ENCODE data around the gene UBE2E2. TPM values are rescaled to one million over a fixed set of nuclear protein-coding genes. Genes with fewer than 3 reads are reported as not detected.

Gene UBE2E2
- polyA plus RNA-seq, 1 donor from 2014 or later = 19.8 TPM

DNA sequence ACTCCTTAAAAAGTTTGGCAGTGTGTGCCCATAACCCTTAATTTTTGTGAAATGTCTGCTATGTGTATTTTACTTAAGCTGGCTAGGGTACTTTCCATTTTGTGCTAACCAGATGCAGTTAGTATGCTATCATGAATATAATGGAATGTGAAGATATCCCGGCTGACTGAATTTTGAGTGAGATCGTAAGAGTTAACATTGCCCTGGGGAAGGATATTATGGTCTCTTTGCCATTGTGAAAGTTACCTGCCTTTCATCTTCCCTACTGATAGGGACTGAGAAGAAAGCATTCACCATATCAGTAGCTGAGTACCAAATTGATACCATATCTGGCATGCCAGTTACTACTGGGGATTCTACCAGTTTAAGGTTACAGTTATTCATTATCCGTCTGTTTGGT, 243.2 kb downstream of the UBE2E2 start:
- no peaks in the 10 kb centered on the region for H3K27me3 ChIP-seq (ENCODE audit: insufficient read depth, low read depth, low read length)
- no peaks in the 10 kb centered on the region for H3K9me2 ChIP-seq (ENCODE audit: insufficient read depth, low read length)
- no peak overlapping the region for H3K27ac ChIP-seq (ENCODE audit: low read length)
- no peaks in the 10 kb centered on the region for H3K79me2 ChIP-seq (replicated peaks; ENCODE audit: insufficient read depth, low read length)
- H3K4me2 ChIP-seq (ENCODE audit: low read length) = no peak overlapping the region
- no peaks in the 10 kb centered on the region for H3K36me3 ChIP-seq (ENCODE audit: insufficient read depth, low read length)
- TF ChIP-seq EZH2 (IDR thresholded peaks at IDR 0.05; ENCODE audit: borderline replicate concordance, insufficient read depth, low read length, poor library complexity, severe bottlenecking) (no peak), SMC3 (conservative IDR thresholded peaks at IDR 0.05; ENCODE audit: poor library complexity) (no peak), RAD21 (conservative IDR thresholded peaks at IDR 0.05) (no peak)
- TF ChIP-seq, protein P1, sequence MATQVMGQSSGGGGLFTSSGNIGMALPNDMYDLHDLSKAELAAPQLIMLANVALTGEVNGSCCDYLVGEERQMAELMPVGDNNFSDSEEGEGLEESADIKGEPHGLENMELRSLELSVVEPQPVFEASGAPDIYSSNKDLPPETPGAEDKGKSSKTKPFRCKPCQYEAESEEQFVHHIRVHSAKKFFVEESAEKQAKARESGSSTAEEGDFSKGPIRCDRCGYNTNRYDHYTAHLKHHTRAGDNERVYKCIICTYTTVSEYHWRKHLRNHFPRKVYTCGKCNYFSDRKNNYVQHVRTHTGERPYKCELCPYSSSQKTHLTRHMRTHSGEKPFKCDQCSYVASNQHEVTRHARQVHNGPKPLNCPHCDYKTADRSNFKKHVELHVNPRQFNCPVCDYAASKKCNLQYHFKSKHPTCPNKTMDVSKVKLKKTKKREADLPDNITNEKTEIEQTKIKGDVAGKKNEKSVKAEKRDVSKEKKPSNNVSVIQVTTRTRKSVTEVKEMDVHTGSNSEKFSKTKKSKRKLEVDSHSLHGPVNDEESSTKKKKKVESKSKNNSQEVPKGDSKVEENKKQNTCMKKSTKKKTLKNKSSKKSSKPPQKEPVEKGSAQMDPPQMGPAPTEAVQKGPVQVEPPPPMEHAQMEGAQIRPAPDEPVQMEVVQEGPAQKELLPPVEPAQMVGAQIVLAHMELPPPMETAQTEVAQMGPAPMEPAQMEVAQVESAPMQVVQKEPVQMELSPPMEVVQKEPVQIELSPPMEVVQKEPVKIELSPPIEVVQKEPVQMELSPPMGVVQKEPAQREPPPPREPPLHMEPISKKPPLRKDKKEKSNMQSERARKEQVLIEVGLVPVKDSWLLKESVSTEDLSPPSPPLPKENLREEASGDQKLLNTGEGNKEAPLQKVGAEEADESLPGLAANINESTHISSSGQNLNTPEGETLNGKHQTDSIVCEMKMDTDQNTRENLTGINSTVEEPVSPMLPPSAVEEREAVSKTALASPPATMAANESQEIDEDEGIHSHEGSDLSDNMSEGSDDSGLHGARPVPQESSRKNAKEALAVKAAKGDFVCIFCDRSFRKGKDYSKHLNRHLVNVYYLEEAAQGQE (IDR thresholded peaks at IDR 0.05; ENCODE audit: borderline replicate concordance) = no peak
- no peak overlapping the region for H3K4me3 ChIP-seq (ENCODE audit: low read length)
- H4K20me1 ChIP-seq (ENCODE audit: insufficient read depth) = no peaks in the 10 kb centered on the region
- no peaks in the 10 kb centered on the region for H3F3A ChIP-seq (ENCODE audit: insufficient read depth, low read length, poor library complexity, severe bottlenecking)
- H2AFZ ChIP-seq (ENCODE audit: low read depth, low read length) = no peak overlapping the region
- H3K9me3 ChIP-seq (ENCODE audit: low read length) = no peaks in the 10 kb centered on the region
- H3K9ac ChIP-seq (ENCODE audit: low read length) = no peak overlapping the region

DNA sequence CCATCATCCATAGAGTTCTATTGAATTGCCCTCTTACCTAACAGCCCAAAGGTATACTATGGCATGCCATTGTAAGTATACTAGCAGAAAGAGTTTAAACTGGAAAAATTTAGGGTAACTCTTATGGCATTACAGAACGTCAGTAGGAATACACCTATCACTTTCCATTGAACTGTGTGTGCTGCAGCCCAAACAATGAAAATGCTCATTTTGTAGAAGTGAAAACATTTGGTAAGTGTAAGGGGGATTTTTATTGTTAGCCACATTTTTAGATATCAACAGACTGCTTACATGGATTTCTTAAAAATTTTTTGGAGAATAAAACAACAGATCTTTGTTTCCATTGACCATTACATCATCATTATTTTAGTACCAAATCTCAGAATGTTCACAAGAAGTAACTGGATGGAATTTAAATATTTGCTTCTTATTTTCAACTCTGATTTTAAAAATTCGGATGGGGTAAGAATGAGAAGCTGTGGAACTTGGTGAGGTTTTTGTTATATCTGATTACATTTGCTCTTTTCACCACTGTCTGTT, 245.9 kb downstream of the UBE2E2 start:
- Histone ChIP-seq H3F3A (ENCODE audit: insufficient read depth, low read length, poor library complexity, severe bottlenecking) (no peaks in the 10 kb centered on the region), H3K27ac (ENCODE audit: low read length) (no peak overlapping the region), H3K4me2 (ENCODE audit: low read length) (no peak overlapping the region), H3K79me2 (replicated peaks; ENCODE audit: insufficient read depth, low read length) (no peaks in the 10 kb centered on the region), H4K20me1 (ENCODE audit: insufficient read depth) (no peaks in the 10 kb centered on the region), H3K9ac (ENCODE audit: low read length) (no peak overlapping the region), H3K4me3 (ENCODE audit: low read length) (no peak overlapping the region), H3K9me2 (ENCODE audit: insufficient read depth, low read length) (no peaks in the 10 kb centered on the region), H2AFZ (ENCODE audit: low read depth, low read length) (no peak overlapping the region), H3K36me3 (ENCODE audit: insufficient read depth, low read length) (no peaks in the 10 kb centered on the region), H3K27me3 (ENCODE audit: insufficient read depth, low read depth, low read length) (no peaks in the 10 kb centered on the region), H3K9me3 (ENCODE audit: low read length) (no peaks in the 10 kb centered on the region)
- TF ChIP-seq SMC3 (conservative IDR thresholded peaks at IDR 0.05; ENCODE audit: poor library complexity) (no peak), MXI1 (conservative IDR thresholded peaks at IDR 0.05; ENCODE audit: poor library complexity, severe bottlenecking) (no peak), POLR2AphosphoS5 (IDR thresholded peaks at IDR 0.05) (no peak), TAF1 (IDR thresholded peaks at IDR 0.05; ENCODE audit: low read depth) (no peak), EP300 (conservative IDR thresholded peaks at IDR 0.05; ENCODE audit: poor library complexity, severe bottlenecking) (no peak), EZH2 (IDR thresholded peaks at IDR 0.05; ENCODE audit: borderline replicate concordance, insufficient read depth, low read length, poor library complexity, severe bottlenecking) (no peak), RAD21 (conservative IDR thresholded peaks at IDR 0.05) (no peak)
- TF ChIP-seq, protein P1 (IDR thresholded peaks at IDR 0.05; ENCODE audit: borderline replicate concordance) = no peak
- TF ChIP-seq, protein P2, sequence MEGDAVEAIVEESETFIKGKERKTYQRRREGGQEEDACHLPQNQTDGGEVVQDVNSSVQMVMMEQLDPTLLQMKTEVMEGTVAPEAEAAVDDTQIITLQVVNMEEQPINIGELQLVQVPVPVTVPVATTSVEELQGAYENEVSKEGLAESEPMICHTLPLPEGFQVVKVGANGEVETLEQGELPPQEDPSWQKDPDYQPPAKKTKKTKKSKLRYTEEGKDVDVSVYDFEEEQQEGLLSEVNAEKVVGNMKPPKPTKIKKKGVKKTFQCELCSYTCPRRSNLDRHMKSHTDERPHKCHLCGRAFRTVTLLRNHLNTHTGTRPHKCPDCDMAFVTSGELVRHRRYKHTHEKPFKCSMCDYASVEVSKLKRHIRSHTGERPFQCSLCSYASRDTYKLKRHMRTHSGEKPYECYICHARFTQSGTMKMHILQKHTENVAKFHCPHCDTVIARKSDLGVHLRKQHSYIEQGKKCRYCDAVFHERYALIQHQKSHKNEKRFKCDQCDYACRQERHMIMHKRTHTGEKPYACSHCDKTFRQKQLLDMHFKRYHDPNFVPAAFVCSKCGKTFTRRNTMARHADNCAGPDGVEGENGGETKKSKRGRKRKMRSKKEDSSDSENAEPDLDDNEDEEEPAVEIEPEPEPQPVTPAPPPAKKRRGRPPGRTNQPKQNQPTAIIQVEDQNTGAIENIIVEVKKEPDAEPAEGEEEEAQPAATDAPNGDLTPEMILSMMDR (IDR thresholded peaks at IDR 0.05; ENCODE audit: poor library complexity, severe bottlenecking) = no peak
